ENCODE measurements around the gene B4GALT4. TPM values are rescaled to one million over a fixed set of nuclear protein-coding genes. Genes with fewer than 3 reads are reported as not detected.

Gene B4GALT4
- total RNA-seq, 2 donors from 2014 or later, result 34.3 to 38.4 TPM

- H3K36me3 Mint-ChIP-seq, result peaks cover 25% of the 10 kb centered on the region
- H3K27ac Mint-ChIP-seq, result no peak overlapping the region
- H3K4me1 Mint-ChIP-seq (ENCODE audit: low read depth in 2 of 2), result peaks cover 12 to 30% of the 10 kb centered on the region in 2 donors
- ATAC-seq (peak in 1 of 2 donors; percentile 57), DNase-seq (ENCODE audit: low spot score) (no peak)
- no peaks in the 10 kb centered on the region for H3K9me3 Mint-ChIP-seq
- no peaks in the 10 kb centered on the region for H3K27me3 Mint-ChIP-seq
- H3K4me3 Mint-ChIP-seq, result no peak overlapping the region
Observed at GRCh38 chr3:119206611-119207511, 33.8 kb downstream of the B4GALT4 start.

GRCh38 chr3:119205685-119206084, 35.0 kb downstream of the B4GALT4 start:
- Mint-ChIP-seq H3K36me3 (peaks cover 16% of the 10 kb centered on the region), H3K27ac (no peak overlapping the region), H3K4me3 (no peak overlapping the region)

DNA sequence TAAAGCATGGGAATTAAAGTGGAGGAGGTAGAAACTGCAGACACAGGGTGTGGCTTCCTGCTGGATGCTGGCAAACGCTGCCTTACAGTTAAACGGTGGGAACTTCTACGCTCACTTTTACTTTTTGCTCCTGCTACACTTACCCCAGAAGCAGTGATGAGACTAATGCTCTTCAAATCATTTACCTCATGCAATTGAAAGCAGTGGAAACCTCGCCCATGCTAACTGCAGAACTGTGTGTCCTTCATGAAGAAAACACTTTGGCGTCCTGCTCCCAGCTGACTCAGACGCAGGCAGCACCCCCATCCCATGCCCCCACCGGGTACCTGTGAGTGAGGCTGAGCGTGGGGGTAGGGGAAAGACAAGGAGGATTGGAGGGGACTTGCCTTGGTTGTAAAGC, 35.5 kb downstream of the B4GALT4 start:
- DNase-seq (ENCODE audit: low spot score), result no peak
- H3K27ac Mint-ChIP-seq, result no peak overlapping the region
- H3K9me3 Mint-ChIP-seq, result no peaks in the 10 kb centered on the region
- ATAC-seq, result no peak
- H3K4me1 Mint-ChIP-seq (ENCODE audit: low read depth in 2 of 2), result peaks cover 12 to 27% of the 10 kb centered on the region in 2 donors
- H3K36me3 Mint-ChIP-seq, result peaks cover 12% of the 10 kb centered on the region
- H3K27me3 Mint-ChIP-seq, result no peaks in the 10 kb centered on the region
- no peak overlapping the region for H3K4me3 Mint-ChIP-seq

More at GRCh38 chr3:119205685-119206084, 35.0 kb downstream of the B4GALT4 start:
- no peak for ATAC-seq
- DNase-seq (ENCODE audit: low spot score), result no peak
- peaks cover 12 to 27% of the 10 kb centered on the region in 2 donors for H3K4me1 Mint-ChIP-seq (ENCODE audit: low read depth in 2 of 2)
- no peaks in the 10 kb centered on the region for H3K27me3 Mint-ChIP-seq
- H3K9me3 Mint-ChIP-seq, result no peaks in the 10 kb centered on the region

GRCh38 chr3:119195911-119196310, 44.8 kb downstream of the B4GALT4 start:
- H3K27me3 Mint-ChIP-seq, result peaks cover 4 to 7% of the 10 kb centered on the region in 2 donors
- DNase-seq (ENCODE audit: low spot score) (no peak), ATAC-seq (no peak)
- H3K4me1 Mint-ChIP-seq (ENCODE audit: low read depth in 2 of 2), result no peaks in the 10 kb centered on the region
- H3K27ac Mint-ChIP-seq, result no peak overlapping the region
- H3K9me3 Mint-ChIP-seq, result no peaks in the 10 kb centered on the region
- no peaks in the 10 kb centered on the region for H3K36me3 Mint-ChIP-seq
- H3K4me3 Mint-ChIP-seq, result no peak overlapping the region

GRCh38 chr3:119195151-119195476, 45.6 kb downstream of the B4GALT4 start:
- Mint-ChIP-seq H3K27me3 (peaks cover 4 to 7% of the 10 kb centered on the region in 2 donors), H3K27ac (no peak overlapping the region), H3K4me3 (no peak overlapping the region), H3K36me3 (no peaks in the 10 kb centered on the region), H3K9me3 (no peaks in the 10 kb centered on the region), H3K4me1 (ENCODE audit: low read depth in 2 of 2) (no peaks in the 10 kb centered on the region)
- no peak for DNase-seq (ENCODE audit: low spot score)
- ATAC-seq, result no peak

GRCh38 chr3:119194237-119195150, 46.2 kb downstream of the B4GALT4 start:
- no peaks in the 10 kb centered on the region for H3K9me3 Mint-ChIP-seq
- no peaks in the 10 kb centered on the region for H3K36me3 Mint-ChIP-seq
- H3K27me3 Mint-ChIP-seq, result peaks cover 4 to 7% of the 10 kb centered on the region in 2 donors
- ATAC-seq, result no peak
- H3K27ac Mint-ChIP-seq, result no peak overlapping the region
- H3K4me3 Mint-ChIP-seq, result no peak overlapping the region
- no peaks in the 10 kb centered on the region for H3K4me1 Mint-ChIP-seq (ENCODE audit: low read depth in 2 of 2)
- no peak for DNase-seq (ENCODE audit: low spot score)

DNA sequence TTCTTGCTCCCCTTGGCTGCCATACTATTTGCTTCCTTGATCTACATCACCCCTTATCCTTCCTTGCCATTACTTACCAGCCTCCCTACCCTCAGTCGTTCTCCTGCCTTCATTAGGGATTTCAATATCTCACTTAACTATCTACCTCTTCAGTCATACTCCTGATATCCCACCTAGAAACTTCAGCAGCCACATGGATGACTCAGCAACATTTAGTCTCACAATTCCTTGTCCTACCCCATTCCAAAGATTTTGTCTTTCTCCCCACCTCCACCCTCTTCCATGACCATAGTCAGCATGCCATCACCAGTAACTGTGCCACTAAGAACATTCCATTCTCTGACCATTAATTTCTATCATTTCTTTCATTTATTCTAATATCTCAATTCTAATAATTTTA, 48.9 kb downstream of the B4GALT4 start:
- Mint-ChIP-seq H3K27me3 (peaks cover 4 to 7% of the 10 kb centered on the region in 2 donors), H3K27ac (no peak overlapping the region), H3K9me3 (no peaks in the 10 kb centered on the region), H3K4me1 (ENCODE audit: low read depth in 2 of 2) (no peaks in the 10 kb centered on the region), H3K36me3 (no peaks in the 10 kb centered on the region), H3K4me3 (no peak overlapping the region)
- no peak for DNase-seq (ENCODE audit: low spot score)
- ATAC-seq, result no peak

DNA sequence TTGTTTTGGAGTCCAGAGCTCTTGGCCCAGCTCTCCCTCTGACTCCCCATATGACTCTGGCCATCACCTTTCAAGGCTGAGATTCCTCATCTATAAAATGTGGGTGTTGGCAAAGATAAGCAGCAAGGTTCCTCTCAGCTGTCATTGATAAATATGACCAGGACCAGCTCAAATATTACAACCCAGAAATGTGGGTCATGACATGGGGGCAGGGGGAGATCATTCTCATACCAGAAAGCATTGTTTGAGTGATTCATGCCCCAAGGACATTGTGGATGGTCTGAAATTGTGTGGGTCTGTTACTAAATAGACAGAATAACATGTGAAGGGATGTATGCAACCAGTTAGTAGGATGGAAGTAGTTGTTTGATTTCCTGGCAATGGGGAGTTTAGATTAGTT, 53.4 kb downstream of the B4GALT4 start:
- Mint-ChIP-seq H3K36me3 (no peaks in the 10 kb centered on the region), H3K4me3 (no peak overlapping the region), H3K4me1 (ENCODE audit: low read depth in 2 of 2) (no peaks in the 10 kb centered on the region), H3K9me3 (no peaks in the 10 kb centered on the region), H3K27ac (no peak overlapping the region), H3K27me3 (peaks cover 2 to 8% of the 10 kb centered on the region in 2 donors)
- no peak for DNase-seq (ENCODE audit: low spot score)
- no peak for ATAC-seq

DNA sequence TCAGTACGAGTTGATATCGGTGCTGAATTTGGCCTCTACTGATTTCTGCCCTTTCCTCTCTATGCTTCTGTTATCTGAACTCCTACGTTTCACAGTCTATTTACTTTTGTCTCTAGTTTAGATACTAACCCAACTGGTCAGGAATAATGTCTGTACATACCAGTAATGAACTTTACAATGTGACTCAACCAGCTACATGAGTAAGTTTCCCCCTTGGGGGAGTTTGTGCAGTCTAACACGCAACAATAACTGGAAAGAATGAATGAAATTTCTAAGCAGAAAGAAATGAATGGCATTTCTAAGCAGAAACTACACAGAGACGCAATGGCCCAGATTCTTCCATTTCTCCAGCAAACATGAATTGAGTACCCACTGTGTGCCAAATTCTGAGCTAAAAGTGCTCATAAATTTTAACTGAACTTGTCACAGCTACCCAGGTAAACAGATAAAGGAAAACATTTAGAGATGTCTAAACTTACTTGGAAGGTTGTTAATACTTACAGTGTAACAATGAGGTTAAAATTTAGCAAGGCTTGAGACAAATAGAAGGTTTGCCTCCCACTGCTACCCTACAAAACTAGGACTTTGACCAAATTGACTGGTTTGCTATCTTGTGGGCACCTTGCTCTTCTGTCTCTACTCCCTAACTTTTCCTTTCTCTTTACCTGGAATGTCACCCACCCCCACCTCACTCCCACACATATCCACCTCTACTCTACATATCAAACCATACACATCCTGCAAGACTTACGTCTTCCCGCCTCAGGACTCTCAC, 55.7 kb downstream of the B4GALT4 start:
- no peaks in the 10 kb centered on the region for H3K9me3 Mint-ChIP-seq
- no peaks in the 10 kb centered on the region for H3K4me1 Mint-ChIP-seq (ENCODE audit: low read depth in 2 of 2)
- no peak for DNase-seq (ENCODE audit: low spot score)
- no peak overlapping the region for H3K27ac Mint-ChIP-seq
- peaks cover 6 to 8% of the 10 kb centered on the region in 2 donors for H3K27me3 Mint-ChIP-seq
- no peak overlapping the region for H3K4me3 Mint-ChIP-seq
- no peak for ATAC-seq
- H3K36me3 Mint-ChIP-seq, result no peaks in the 10 kb centered on the region

- no peak overlapping the region for H3K27ac Mint-ChIP-seq
- no peak overlapping the region for H3K4me3 Mint-ChIP-seq
- peaks cover 6 to 8% of the 10 kb centered on the region in 2 donors for H3K27me3 Mint-ChIP-seq
- H3K9me3 Mint-ChIP-seq, result no peaks in the 10 kb centered on the region
- ATAC-seq, result no peak
- H3K36me3 Mint-ChIP-seq, result no peaks in the 10 kb centered on the region
- no peaks in the 10 kb centered on the region for H3K4me1 Mint-ChIP-seq (ENCODE audit: low read depth in 2 of 2)
- DNase-seq (ENCODE audit: low spot score), result no peak
Observed at GRCh38 chr3:119184111-119184510, 56.6 kb downstream of the B4GALT4 start.

DNA sequence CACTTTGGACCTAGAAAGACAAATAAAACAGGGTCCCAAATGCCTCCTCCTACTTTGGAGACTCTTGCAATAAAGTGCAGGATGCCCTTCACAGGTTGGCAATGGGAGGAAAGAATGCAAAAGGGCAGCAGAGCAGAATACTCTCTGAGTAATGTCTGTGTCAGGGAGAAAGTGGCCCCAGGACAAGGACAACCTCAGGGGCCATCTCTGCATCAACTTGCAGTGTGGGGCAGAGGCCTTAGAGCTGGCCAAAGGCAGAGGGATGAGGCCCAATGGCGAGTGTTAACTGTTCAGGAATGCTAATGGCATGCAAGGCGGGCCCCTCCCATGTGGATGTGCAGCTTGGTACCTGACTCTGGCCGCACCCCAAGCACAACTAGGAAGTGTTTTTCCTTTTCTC, 58.9 kb downstream of the B4GALT4 start:
- Mint-ChIP-seq H3K4me3 (no peak overlapping the region), H3K4me1 (ENCODE audit: low read depth in 2 of 2) (no peaks in the 10 kb centered on the region), H3K27me3 (peaks cover 10 to 24% of the 10 kb centered on the region in 2 donors), H3K27ac (no peak overlapping the region), H3K36me3 (no peaks in the 10 kb centered on the region), H3K9me3 (no peaks in the 10 kb centered on the region)
- DNase-seq (ENCODE audit: low spot score) (no peak), ATAC-seq (no peak)

GRCh38 chr3:119177321-119177720, 63.4 kb downstream of the B4GALT4 start:
- Mint-ChIP-seq H3K4me3 (no peak overlapping the region), H3K9me3 (no peaks in the 10 kb centered on the region), H3K4me1 (ENCODE audit: low read depth in 2 of 2) (no peaks in the 10 kb centered on the region), H3K36me3 (no peaks in the 10 kb centered on the region), H3K27ac (no peak overlapping the region), H3K27me3 (peaks cover 20 to 40% of the 10 kb centered on the region in 2 donors)
- no peak for ATAC-seq
- no peak for DNase-seq (ENCODE audit: low spot score)

DNA sequence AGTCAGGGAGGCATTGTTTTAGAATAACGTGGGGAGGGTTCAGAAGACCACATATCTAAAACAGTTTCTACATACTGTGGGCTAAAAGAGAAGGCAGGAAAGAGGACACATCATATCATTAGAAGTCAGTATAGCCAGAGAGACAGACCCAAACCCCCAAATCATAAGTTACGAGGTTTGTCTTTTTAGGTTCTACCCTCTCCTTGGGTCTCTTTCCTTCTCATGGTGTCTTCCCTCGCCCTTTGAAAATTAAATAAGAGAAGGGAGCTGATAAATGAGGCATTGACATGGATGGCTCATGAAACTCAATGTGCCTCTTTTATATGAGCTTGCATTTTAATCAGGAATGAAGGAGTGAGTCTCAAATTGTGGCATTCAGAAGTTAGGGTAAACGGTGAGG, 63.9 kb downstream of the B4GALT4 start:
- Mint-ChIP-seq H3K36me3 (no peaks in the 10 kb centered on the region), H3K27ac (no peak overlapping the region), H3K27me3 (peaks cover 20 to 40% of the 10 kb centered on the region in 2 donors), H3K4me1 (ENCODE audit: low read depth in 2 of 2) (no peaks in the 10 kb centered on the region), H3K4me3 (no peak overlapping the region), H3K9me3 (no peaks in the 10 kb centered on the region)
- DNase-seq (ENCODE audit: low spot score) (no peak), ATAC-seq (no peak)

Measured in natural killer cell treated with Interleukin-12 subunit alpha and Interleukin-12 subunit beta and Interleukin-15 and Interleukin-18, amount 100 ng/mL, for 72 hours (primary cell).